Heart left ventricle (tissue), 13 donors: ENCODE results near the gene ARL3.

Source experiments
- CTCF ChIP-seq, 12 donors: fragments of 200-600 bp; sonication (generic) in 4 of 12; IDR thresholded peaks; one replicate each; pipeline versions ENCODE4 v1.5.0 to v1.8.0; 2018 to 2022; ENCODE audit warnings: antibody characterized with exemption in 12 of 12, mild to moderate bottlenecking in 5 of 12
- POLR2A ChIP-seq, 2 donors: fragments of 450-650 bp; IDR thresholded peaks; one replicate each; pipeline ENCODE4 v1.6.1; 2017; ENCODE audit warnings: antibody characterized with exemption in 2 of 2, mild to moderate bottlenecking in 2 of 2, moderate library complexity in 2 of 2
- donor health status: ischemic (EF 13 %, LVEDD 7.1; RV severe dilation, severe dysfunction).
- donor health status: DM: no; HTN: yes; CAD: no.
- donor health status: DM: no; HTN: no; CAD: no.
- donor health status: ischemic (EF 25% LVEDD 6.9; RV normal size, moderate dysfunction).
- donor health status: ischemic (EF 25% LVEDD 5.7; RV mildly dilated, moderate dysfunction).
- donor health status: ischemic (EF 35%, LVEDD 5.7; RV mildly dilated, moderate dysfunction).
- donor health status: nonischemic (EF 11% LVEDD 7.7; RV severe dilation, severe dysfunction).
- donor health status: DM: yes; HTN: yes; CAD: no.
- donor health status: PGD.
- donor health status: ischemic (EF 29% LVEDD 5.4; RV normal size, mild dysfunction).
- donor health status: nonischemic (EF 23%, LVEDD 6.1; RV moderate dilation, normal function).

GRCh38 chr10:102715880-102716279 lies 1.7 kb upstream of the ARL3 start:
- TF ChIP-seq CTCF (IDR thresholded peaks at IDR 0.05) (no peak), POLR2A (IDR thresholded peaks at IDR 0.05) (no peak)
